H1 (cell line): Measurements from ENCODE around the gene NKX2-4. TPM values are rescaled to one million over a fixed set of nuclear protein-coding genes. Genes with fewer than 3 reads are reported as not detected.
A peak's percentile ranks its signal among the peaks of the same experiment; 100 is the strongest.

Experiments
- CREB1 ChIP-seq: IDR thresholded peaks from 2 replicates; pipeline ENCODE4 v1.6.1; 2012; ENCODE audit warnings: inconsistent platforms
- EZH2 ChIP-seq: fragments of 200-600 bp; sonication (generic); IDR thresholded peaks from 2 replicates; pipeline ENCODE4 v1.7.1; 2012; ENCODE audit warnings: low read depth, mild to moderate bottlenecking, moderate library complexity, low read length, inconsistent platforms; ENCODE audit not compliant: severe bottlenecking
- JUN ChIP-seq: IDR thresholded peaks from 2 replicates; pipeline ENCODE4 v1.6.1; 2011; ENCODE audit warnings: low read depth, mild to moderate bottlenecking, improper control_type of control experiment, low read length
- KDM4A ChIP-seq: IDR thresholded peaks from one replicate; pipeline ENCODE4 v1.7.1; 2012; ENCODE audit warnings: low read depth, mild to moderate bottlenecking, moderate library complexity, low read length, inconsistent platforms; ENCODE audit not compliant: severe bottlenecking
- RNF2 ChIP-seq: fragments of 200-900, 300-1000 bp; sonication (generic); IDR thresholded peaks from 2 replicates; pipeline ENCODE4 v1.7.1; 2016; ENCODE audit warnings: borderline replicate concordance, low read depth, mild to moderate bottlenecking, antibody characterized with exemption, low read length; ENCODE audit not compliant: poor library complexity, severe bottlenecking; ENCODE audit errors: missing control alignments
- SP4 ChIP-seq: IDR thresholded peaks from 2 replicates; pipeline ENCODE4 v1.6.1; 2012; ENCODE audit warnings: low read length, inconsistent platforms
- SUZ12 ChIP-seq: fragments of 200-600 bp; sonication (generic); IDR thresholded peaks from 2 replicates; pipeline ENCODE4 v1.6.1; 2012; ENCODE audit warnings: mild to moderate bottlenecking, inconsistent platforms, low read length, moderate library complexity, mixed read lengths
- polyA plus RNA-seq, 7 experiments: library from polyadenylated mRNA; depleted of rRNA in 3 of 7; stranded (reverse) in 5 of 7; unstranded in 2 of 7; fragments of >200 nt in 5 of 7; fragments of 200-250 nt in 2 of 7; gene quantifications; 1 replicate in 5 of 7; 2 replicates in 1 of 7; 4 replicates in 1 of 7; pipeline versions ENCODE4 v1.2.1 to v1.2.3, GENCODE V29; 2011 to 2013; ENCODE audit warnings: missing spikeins in 2 of 7, mixed read lengths in 2 of 7
- total RNA-seq: library from RNA; stranded (reverse); fragmentation: NEBNext Ultra II Directional; extraction: Animal tissue kit (Norgen Biotek cat#: 25700); gene quantifications from 2 replicates; pipeline ENCODE4 v1.2.1, GENCODE V29; 2021

Gene NKX2-4
- total and polyA plus RNA-seq, 2 of the 8 experiments (the other 6 are each of a cell fraction or from before 2014, with no cell fraction given): 0.12 to 0.37 TPM

GRCh38 chr20:21397341-21398108 lies at the start of gene NKX2-4 (continued):
- TF ChIP-seq EZH2: peak; percentile 29
- peak; percentile 50 for TF ChIP-seq SUZ12
- no peak for TF ChIP-seq SP4
- peak; percentile 57 for TF ChIP-seq KDM4A
- TF ChIP-seq JUN: no peak
- no peak for TF ChIP-seq CREB1
- TF ChIP-seq RNF2: peak; percentile 81
